T-helper 1 cell treated with Interleukin-12 subunit alpha and Interleukin-12 subunit beta and Interleukin-4 antibody, amounts not matched to agents 30 ng/mL and 1 ng/mL, for 36 hours (primary cell): Measurements from ENCODE around the gene HBZ. TPM values are rescaled to one million over a fixed set of nuclear protein-coding genes. Genes with fewer than 3 reads are reported as not detected.
"Not testable (repeated sequence)": the region's sequence is repeated elsewhere in the genome, so short reads cannot be mapped to it uniquely, and the experiment has no call there.

Source experiments
- intact Hi-C: fragments of 100-400 bp; cut with micrococcal nuclease; formaldehyde crosslinking; loops from one replicate; pipeline ENCODE4 v1.15.1; 2024
- total RNA-seq: library from RNA; stranded (reverse); gene quantifications from 2 replicates; pipeline ENCODE4 v1.2.3, GENCODE V29; 2022

HBZ gene
- total RNA-seq, 1 donor from 2014 or later, result not detected

- intact Hi-C loops, result no loop called here
Observed at GRCh38 chr16:133716-134115, 18.7 kb upstream of the HBZ start.

GRCh38 chr16:138049-138417, 14.4 kb upstream of the HBZ start:
- intact Hi-C loops, result loop anchor here (1.0 to 5.0 kb wide), 8 partner anchors 17 to 451 kb away; partner anchors contain the start of genes AXIN1, CAPN15, FAM234A and HBQ1

- intact Hi-C loops, result no loop called here
Observed at GRCh38 chr16:140175-140857, 12.1 kb upstream of the HBZ start.

DNA sequence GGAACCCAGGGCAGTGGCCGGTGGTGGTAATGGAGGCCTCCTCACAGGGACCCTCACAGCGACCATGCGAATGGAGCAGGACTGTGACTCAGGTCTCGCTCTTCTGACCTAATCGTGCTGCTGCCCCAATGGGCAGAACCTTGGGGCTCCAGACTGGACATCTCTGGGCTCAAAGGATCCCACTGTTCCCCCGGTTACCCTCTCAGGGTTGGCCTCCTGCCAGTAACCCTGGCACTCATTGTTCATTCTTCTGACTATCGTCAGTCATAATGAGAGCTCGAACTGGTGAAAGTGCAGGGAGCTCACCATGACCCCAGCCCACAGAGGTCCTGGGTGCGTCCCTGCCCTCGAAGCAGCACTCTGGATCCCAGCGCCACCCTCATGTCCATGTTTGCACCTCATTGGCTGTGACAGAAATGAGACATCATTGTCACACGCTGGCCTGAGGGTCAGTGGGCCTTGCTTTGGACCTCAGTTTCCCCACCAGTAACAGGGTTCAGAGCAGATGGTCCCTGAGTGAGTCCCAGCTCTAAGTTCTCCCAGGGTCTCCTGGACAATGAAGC, 10.0 kb upstream of the HBZ start:
- intact Hi-C loops, result no loop called here

- intact Hi-C loops, result no loop called here
Observed at GRCh38 chr16:143047-143446, 9.4 kb upstream of the HBZ start.

DNA sequence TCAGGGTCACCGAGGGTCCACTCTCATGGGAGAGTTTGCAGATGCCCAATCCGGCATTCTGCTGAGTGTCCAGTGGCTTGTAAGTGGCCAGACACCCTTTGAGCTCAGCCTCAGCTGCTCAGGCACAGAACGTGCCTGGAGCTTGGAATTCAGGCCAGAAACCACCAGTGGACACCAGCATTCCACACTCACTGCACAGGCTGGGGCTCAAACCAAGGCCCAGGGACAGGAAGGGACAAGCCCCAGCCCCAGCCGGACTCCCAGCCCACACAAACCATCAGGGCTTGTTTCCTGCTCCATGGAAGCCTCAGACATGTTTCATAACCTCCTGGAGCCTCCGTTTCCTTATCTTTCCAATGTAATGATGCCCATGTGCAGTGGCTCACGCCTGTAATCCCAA, 9.0 kb upstream of the HBZ start:
- intact Hi-C loops, result no loop called here

DNA sequence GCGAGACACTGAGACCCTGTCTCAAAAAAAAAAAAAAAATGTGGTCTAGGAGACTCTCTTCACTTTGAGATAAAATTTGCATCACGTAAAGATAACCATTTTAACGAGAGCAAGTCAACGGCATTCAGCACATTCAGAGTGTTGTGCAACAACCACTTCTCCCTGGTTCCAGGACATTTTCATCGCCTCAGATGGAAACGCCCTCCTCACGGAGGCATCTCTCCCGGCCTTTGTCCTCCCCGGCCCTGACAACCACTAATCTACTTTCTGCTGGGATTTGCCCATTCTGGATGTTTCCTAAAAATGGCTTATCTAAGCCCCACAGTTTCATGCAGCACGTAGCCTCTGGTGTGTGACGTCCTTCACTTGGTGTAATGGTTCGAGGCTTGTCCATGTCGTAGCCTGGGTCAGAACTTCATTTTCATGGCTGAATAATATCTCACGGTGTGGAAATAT, 7.6 kb upstream of the HBZ start:
- intact Hi-C loops, result no loop called here

GRCh38 chr16:146646-147045, 5.8 kb upstream of the HBZ start:
- intact Hi-C loops, result no loop called here

DNA sequence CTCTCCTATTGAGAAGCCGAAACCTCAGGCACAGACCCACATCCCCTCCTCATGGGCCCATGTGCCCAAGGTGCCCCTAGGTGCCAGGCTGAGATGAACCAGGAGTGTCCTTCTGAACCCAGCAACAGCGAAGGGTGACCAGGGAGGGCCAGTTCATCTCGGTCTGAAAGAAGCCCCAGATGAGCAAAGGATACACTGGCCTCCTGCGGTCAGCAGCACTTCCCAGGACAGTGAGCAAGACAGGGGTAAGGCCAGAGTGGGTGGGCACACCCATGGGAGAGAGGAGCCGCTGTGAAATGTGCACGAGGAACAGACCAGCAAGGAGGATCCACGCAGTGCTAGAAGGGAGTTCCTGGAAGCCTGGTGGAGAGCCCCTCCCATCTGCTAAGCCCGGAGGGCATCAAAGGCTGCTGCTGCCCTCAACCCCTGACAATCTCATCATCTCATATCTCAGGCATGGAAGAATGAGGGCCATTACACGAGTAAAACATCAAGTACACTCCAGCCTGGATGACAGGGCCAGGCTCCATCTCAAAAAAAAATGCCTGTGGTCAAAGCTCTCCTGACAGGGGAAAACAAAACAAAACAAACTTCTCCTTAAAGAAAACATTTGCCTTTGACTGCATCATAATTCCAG, 3.3 kb upstream of the HBZ start:
- intact Hi-C loops, result no loop called here

DNA sequence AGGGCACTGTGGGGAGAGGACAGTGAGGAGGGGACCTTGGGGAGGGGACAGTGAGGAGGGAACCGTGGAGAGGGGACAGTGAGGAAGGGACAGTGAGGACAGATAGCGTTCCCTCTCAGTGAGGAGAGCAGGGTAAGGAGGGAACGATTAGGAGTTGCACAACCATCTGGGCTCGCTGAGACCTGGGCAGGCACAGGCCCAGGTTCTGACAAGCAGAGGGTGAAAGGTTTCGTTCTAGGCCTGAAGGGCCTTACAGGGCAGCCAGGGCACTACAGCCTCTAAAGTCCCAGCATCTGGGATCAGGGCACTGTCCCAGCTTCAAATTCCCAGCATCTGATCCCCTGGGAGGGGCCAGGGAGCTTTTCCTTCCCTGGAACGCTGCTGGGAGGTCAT, 681 bp downstream of the HBZ start:
- intact Hi-C loops, result not testable (repeated sequence)

- intact Hi-C loops, result loop anchor here (2.0 kb wide), 1 partner anchor 15 kb away; the partner anchor contains the start of gene NPRL3
Observed at GRCh38 chr16:153550-154216, 1.2 kb downstream of the HBZ start.

GRCh38 chr16:154217-155030, 2.0 kb downstream of the HBZ start:
- intact Hi-C loops, result loop anchor here (2.0 kb wide), 1 partner anchor 16 kb away; the partner anchor contains the start of gene NPRL3

- intact Hi-C loops, result loop anchor here (2.0 kb wide), 1 partner anchor 16 kb away; the partner anchor contains the start of gene NPRL3
Observed at GRCh38 chr16:155031-155398, 2.6 kb downstream of the HBZ start.

- intact Hi-C loops, result no loop called here
Observed at GRCh38 chr16:159136-159849, 6.8 kb downstream of the HBZ start.

GRCh38 chr16:160242-160641, 7.8 kb downstream of the HBZ start:
- intact Hi-C loops, result not testable (repeated sequence)

- intact Hi-C loops, result no loop called here
Observed at GRCh38 chr16:160691-161190, 8.3 kb downstream of the HBZ start.

DNA sequence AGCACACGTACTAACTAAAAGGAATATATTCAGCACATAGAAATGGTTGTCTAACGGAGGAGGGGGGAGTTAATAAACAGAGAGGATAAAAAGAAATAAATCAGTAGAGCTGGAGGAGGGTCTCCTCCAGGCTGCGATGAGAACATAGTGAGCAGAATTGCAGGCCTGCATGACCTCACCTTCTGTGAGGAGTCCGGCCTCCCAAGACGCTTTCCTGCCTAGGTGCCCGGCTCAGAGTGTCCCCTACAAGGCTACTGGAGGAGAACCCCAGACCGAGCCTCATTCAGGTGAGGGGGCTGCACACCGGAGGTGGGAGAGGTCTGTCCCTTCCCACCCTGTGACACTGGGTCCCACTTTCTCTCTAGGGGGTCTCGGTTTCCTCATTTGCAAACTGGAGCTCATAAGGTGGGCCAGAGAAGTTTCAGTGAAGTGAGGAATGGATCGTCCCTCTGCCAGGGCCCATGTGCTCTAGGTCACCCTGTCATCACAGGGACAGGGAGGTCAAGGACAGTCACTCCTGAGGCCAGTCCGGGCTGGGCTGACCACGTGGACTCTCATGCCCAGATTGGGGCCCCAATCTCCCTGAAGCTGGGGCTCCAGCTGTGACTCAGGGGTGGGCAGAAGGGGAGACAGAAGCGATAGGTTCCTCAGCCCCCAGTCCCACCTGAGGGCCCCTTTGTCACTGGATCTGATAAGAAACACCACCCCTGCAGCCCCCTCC, 10.0 kb downstream of the HBZ start:
- intact Hi-C loops, result no loop called here

DNA sequence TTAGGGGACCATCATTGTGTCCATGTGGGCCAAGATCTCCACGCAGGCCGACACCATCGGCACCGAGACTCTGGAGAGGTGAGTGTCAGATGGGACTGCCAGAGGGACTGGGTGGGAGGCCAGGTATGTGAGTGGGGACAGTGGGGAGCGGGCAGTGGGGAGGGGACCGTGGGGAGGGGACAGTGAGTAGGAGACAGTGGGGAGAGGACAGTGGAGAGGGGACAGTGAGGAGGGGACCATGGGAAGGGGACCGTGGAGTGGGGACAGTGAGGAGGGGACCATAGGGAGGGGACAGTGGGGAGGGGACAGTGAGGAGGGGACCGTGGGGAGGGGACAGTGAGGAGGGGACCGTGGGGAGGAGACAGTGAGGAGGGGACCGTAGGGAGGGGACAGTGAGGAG, 10.7 kb downstream of the HBZ start:
- intact Hi-C loops, result not testable (repeated sequence)

DNA sequence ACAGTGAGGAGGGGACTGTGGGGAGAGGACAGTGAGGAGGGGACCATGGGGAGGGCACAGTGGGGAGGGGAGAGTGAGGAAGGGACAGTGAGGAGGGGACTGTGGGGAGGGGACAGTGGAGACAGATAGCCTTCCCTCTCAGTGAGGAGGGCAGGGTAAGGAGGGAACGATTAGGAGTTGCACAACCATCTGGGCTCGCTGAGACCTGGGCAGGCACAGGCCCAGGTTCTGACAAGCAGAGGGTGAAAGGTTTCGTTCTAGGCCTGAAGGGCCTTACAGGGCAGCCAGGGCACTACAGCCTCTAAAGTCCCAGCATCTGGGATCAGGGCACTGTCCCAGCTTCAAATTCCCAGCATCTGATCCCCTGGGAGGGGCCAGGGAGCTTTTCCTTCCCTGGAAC, 11.3 kb downstream of the HBZ start:
- intact Hi-C loops, result not testable (repeated sequence)
